HEK293 (cell line): ENCODE measurements around the gene CCSER2.

Experiments
- CTCF ChIA-PET: fragments of 350-600 bp; formaldehyde crosslinking; extraction: SDS; loops from one replicate; lab custom pipeline; 2021; ENCODE audit warnings: antibody characterized with exemption; lab: Yijun Ruan, JAX
- POLR2A ChIA-PET: fragments of 300-600 bp; formaldehyde crosslinking; extraction: SDS; loops from one replicate; lab custom pipeline; 2020; ENCODE audit warnings: antibody characterized with exemption, inconsistent platforms; lab: Yijun Ruan, JAX
- H3K27ac ChIP-seq: fragments of 200-500 bp; sonication (Bioruptor generic); 2 replicates; pipeline ENCODE4 v1.5.1; 2014; ENCODE audit warnings: low read depth, low read length, control low read depth, inconsistent platforms; ENCODE audit errors: extremely low read depth
- H3K36me3 ChIP-seq, 2 experiments: fragments of 200-500 bp in 1 of 2; sonication (Bioruptor generic) in 1 of 2; 1 replicate in 1 of 2; 2 replicates in 1 of 2; pipeline ENCODE4 v1.5.1; 2014 to 2017; ENCODE audit warnings: inconsistent platforms in 2 of 2, low read length in 2 of 2; ENCODE audit not compliant: control insufficient read depth in 2 of 2, insufficient read depth in 1 of 2
- H3K4me1 ChIP-seq: fragments of 200-500 bp; sonication (Bioruptor generic); 2 replicates; pipeline ENCODE4 v1.5.1; 2014; ENCODE audit warnings: mild to moderate bottlenecking, low read length, inconsistent platforms; ENCODE audit not compliant: control insufficient read depth, insufficient read depth
- H3K4me3 ChIP-seq: 2 replicates; pipeline ENCODE4 v1.5.1; 2011; ENCODE audit warnings: low read depth, mild to moderate bottlenecking, control low read depth, low read length, moderate library complexity
- H3K9me3 ChIP-seq: fragments of 200-500 bp; sonication (Bioruptor generic); 2 replicates; pipeline ENCODE4 v1.5.1; 2014; ENCODE audit warnings: low read depth, low read length, inconsistent platforms; ENCODE audit not compliant: control insufficient read depth, insufficient read depth
- KLF10 ChIP-seq: fragments of 450-650 bp; IDR thresholded peaks from 2 replicates; pipeline ENCODE4 v1.5.1; 2018; ENCODE audit warnings: missing biosample characterization, mild to moderate bottlenecking, missing genetic modification characterization
- SP3 ChIP-seq: fragments of 450-650 bp; formaldehyde crosslinking; IDR thresholded peaks from 2 replicates; pipeline ENCODE4 v1.5.1; 2016; ENCODE audit warnings: missing biosample characterization, missing genetic modification characterization
- TCF7L2 ChIP-seq: IDR thresholded peaks from 2 replicates; pipeline ENCODE4 v1.6.1; 2011; ENCODE audit warnings: low read depth, mild to moderate bottlenecking, inconsistent platforms, low read length, moderate library complexity, borderline replicate concordance
- ZBTB8A ChIP-seq: fragments of 450-650 bp; formaldehyde crosslinking; IDR thresholded peaks from 2 replicates; pipeline ENCODE4 v1.5.1; 2016; ENCODE audit warnings: missing biosample characterization, missing genetic modification characterization
- ZNF132 ChIP-seq: fragments of 450-650 bp; formaldehyde crosslinking; IDR thresholded peaks from 2 replicates; pipeline ENCODE4 v1.5.1; 2017; ENCODE audit warnings: missing biosample characterization, missing genetic modification characterization, borderline replicate concordance
- ZNF18 ChIP-seq: fragments of 450-650 bp; formaldehyde crosslinking; IDR thresholded peaks from 2 replicates; pipeline ENCODE4 v1.5.1; 2016; ENCODE audit warnings: missing biosample characterization, missing genetic modification characterization
- ZNF37A ChIP-seq: fragments of 450-650 bp; IDR thresholded peaks from 2 replicates; pipeline ENCODE4 v1.5.1; 2018; ENCODE audit warnings: missing biosample characterization, missing genetic modification characterization
- ZNF501 ChIP-seq: fragments of 450-650 bp; formaldehyde crosslinking; IDR thresholded peaks from 2 replicates; pipeline ENCODE4 v1.5.1; 2016; ENCODE audit warnings: missing biosample characterization, missing genetic modification characterization
- ZNF654 ChIP-seq: fragments of 450-650 bp; formaldehyde crosslinking; IDR thresholded peaks from 2 replicates; pipeline ENCODE4 v1.5.1; 2016; ENCODE audit warnings: low read depth, missing biosample characterization, missing genetic modification characterization
- ZNF660 ChIP-seq: fragments of 450-650 bp; IDR thresholded peaks from 2 replicates; pipeline ENCODE4 v1.5.1; 2018; ENCODE audit warnings: missing biosample characterization, mild to moderate bottlenecking, missing genetic modification characterization
- ZNF747 ChIP-seq: fragments of 450-650 bp; formaldehyde crosslinking; IDR thresholded peaks from 2 replicates; pipeline ENCODE4 v1.5.1; 2016; ENCODE audit warnings: missing biosample characterization, missing genetic modification characterization
- ZNF777 ChIP-seq: fragments of 450-650 bp; formaldehyde crosslinking; IDR thresholded peaks from 2 replicates; pipeline ENCODE4 v1.5.1; 2017; ENCODE audit warnings: missing biosample characterization, missing genetic modification characterization, borderline replicate concordance
- ZSCAN18 ChIP-seq: fragments of 450-650 bp; formaldehyde crosslinking; IDR thresholded peaks from 2 replicates; pipeline ENCODE4 v1.5.1; 2016; ENCODE audit warnings: missing biosample characterization, missing genetic modification characterization
- ZSCAN30 ChIP-seq: fragments of 450-650 bp; IDR thresholded peaks from 2 replicates; pipeline ENCODE4 v1.5.1; 2018; ENCODE audit warnings: missing biosample characterization, mild to moderate bottlenecking, missing genetic modification characterization, moderate library complexity
- TF ChIP-seq, protein P1 (sequence below): fragments of 450-650 bp; formaldehyde crosslinking; IDR thresholded peaks from 2 replicates; pipeline ENCODE4 v1.5.1; 2016; ENCODE audit warnings: missing biosample characterization, missing genetic modification characterization, borderline replicate concordance
- TF ChIP-seq, protein P2 (sequence below): fragments of 450-650 bp; formaldehyde crosslinking; IDR thresholded peaks from 2 replicates; pipeline ENCODE4 v1.5.1; 2016; ENCODE audit warnings: missing biosample characterization, missing genetic modification characterization
- TF ChIP-seq, protein P3 (sequence below): fragments of 450-650 bp; formaldehyde crosslinking; conservative IDR thresholded peaks from 2 replicates; pipeline ENCODE4 v1.5.1; 2016; ENCODE audit warnings: low read depth, missing biosample characterization, missing genetic modification characterization

CCSER2 gene

DNA sequence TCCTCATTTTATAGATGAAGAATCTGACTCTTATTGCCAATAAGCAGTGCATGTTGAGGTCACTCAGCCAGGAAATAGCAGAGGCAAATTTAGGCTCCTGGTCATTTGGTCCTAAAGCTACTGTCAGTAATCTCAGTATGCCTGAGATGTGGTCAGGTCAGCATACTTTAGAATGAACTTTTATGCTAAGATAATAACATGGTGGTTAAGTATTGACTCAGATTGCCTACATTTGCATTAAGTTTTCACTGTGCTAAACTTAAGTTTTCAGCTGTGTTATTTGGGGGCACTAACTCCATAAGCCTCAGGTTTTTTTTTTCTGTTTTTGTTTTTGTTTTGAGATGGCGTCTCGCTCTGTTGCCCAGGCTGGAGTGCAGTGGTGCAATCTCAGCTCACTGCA lies 35.9 kb upstream of the CCSER2 start:
- Histone ChIP-seq H3K4me1 (no peaks in the 10 kb centered on the region), H3K9me3 (no peaks in the 10 kb centered on the region), H3K36me3 (no peaks in the 10 kb centered on the region), H3K27ac (no peak overlapping the region), H3K4me3 (no peak overlapping the region)
- ChIA-PET CTCF (interaction anchor here (0.6 to 0.9 kb wide), 3 partner anchors 29 to 60 kb away, joined by 3 to 4 read pairs (median 3); no protein-coding TSS in a partner anchor), POLR2A (no interaction called here)
- no peak for TF ChIP-seq SP3 (tag by site-specific recombination)
- no peak for TF ChIP-seq ZNF501
- no peak for TF ChIP-seq KLF10 (tag by site-specific recombination)
- no peak for TF ChIP-seq ZNF132 (tag by site-specific recombination)
- TF ChIP-seq, protein P1, sequence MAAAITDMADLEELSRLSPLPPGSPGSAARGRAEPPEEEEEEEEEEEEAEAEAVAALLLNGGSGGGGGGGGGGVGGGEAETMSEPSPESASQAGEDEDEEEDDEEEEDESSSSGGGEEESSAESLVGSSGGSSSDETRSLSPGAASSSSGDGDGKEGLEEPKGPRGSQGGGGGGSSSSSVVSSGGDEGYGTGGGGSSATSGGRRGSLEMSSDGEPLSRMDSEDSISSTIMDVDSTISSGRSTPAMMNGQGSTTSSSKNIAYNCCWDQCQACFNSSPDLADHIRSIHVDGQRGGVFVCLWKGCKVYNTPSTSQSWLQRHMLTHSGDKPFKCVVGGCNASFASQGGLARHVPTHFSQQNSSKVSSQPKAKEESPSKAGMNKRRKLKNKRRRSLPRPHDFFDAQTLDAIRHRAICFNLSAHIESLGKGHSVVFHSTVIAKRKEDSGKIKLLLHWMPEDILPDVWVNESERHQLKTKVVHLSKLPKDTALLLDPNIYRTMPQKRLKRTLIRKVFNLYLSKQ (tag by site-specific recombination) = no peak
- TF ChIP-seq, protein P2, sequence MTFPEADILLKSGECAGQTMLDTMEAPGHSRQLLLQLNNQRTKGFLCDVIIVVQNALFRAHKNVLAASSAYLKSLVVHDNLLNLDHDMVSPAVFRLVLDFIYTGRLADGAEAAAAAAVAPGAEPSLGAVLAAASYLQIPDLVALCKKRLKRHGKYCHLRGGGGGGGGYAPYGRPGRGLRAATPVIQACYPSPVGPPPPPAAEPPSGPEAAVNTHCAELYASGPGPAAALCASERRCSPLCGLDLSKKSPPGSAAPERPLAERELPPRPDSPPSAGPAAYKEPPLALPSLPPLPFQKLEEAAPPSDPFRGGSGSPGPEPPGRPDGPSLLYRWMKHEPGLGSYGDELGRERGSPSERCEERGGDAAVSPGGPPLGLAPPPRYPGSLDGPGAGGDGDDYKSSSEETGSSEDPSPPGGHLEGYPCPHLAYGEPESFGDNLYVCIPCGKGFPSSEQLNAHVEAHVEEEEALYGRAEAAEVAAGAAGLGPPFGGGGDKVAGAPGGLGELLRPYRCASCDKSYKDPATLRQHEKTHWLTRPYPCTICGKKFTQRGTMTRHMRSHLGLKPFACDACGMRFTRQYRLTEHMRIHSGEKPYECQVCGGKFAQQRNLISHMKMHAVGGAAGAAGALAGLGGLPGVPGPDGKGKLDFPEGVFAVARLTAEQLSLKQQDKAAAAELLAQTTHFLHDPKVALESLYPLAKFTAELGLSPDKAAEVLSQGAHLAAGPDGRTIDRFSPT (tag by site-specific recombination) = no peak
- no peak for TF ChIP-seq ZNF660 (tag by site-specific recombination)
- TF ChIP-seq ZNF777 (tag by site-specific recombination) = no peak
- TF ChIP-seq, protein P3, sequence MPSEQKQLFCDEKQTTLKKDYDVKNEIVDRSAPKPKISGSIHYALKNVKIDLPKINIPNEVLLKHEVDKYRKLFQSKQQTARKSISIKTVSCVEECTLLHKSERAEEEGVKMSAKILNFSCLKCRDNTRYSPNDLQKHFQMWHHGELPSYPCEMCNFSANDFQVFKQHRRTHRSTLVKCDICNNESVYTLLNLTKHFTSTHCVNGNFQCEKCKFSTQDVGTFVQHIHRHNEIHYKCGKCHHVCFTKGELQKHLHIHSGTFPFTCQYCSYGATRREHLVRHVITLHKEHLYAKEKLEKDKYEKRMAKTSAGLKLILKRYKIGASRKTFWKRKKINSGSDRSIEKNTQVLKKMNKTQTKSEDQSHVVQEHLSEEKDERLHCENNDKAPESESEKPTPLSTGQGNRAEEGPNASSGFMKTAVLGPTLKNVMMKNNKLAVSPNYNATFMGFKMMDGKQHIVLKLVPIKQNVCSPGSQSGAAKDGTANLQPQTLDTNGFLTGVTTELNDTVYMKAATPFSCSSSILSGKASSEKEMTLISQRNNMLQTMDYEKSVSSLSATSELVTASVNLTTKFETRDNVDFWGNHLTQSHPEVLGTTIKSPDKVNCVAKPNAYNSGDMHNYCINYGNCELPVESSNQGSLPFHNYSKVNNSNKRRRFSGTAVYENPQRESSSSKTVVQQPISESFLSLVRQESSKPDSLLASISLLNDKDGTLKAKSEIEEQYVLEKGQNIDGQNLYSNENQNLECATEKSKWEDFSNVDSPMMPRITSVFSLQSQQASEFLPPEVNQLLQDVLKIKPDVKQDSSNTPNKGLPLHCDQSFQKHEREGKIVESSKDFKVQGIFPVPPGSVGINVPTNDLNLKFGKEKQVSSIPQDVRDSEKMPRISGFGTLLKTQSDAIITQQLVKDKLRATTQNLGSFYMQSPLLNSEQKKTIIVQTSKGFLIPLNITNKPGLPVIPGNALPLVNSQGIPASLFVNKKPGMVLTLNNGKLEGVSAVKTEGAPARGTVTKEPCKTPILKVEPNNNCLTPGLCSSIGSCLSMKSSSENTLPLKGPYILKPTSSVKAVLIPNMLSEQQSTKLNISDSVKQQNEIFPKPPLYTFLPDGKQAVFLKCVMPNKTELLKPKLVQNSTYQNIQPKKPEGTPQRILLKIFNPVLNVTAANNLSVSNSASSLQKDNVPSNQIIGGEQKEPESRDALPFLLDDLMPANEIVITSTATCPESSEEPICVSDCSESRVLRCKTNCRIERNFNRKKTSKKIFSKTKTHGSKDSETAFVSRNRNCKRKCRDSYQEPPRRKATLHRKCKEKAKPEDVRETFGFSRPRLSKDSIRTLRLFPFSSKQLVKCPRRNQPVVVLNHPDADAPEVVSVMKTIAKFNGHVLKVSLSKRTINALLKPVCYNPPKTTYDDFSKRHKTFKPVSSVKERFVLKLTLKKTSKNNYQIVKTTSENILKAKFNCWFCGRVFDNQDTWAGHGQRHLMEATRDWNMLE (tag by site-specific recombination) = no peak
- TF ChIP-seq ZNF18 = no peak
- no peak for TF ChIP-seq ZBTB8A
- no peak for TF ChIP-seq TCF7L2
- TF ChIP-seq ZSCAN30 = no peak
- TF ChIP-seq ZNF37A (tag by site-specific recombination) = no peak
- no peak for TF ChIP-seq ZSCAN18
- no peak for TF ChIP-seq ZNF747
- no peak for TF ChIP-seq ZNF654 (tag by site-specific recombination)
